Measurements from ENCODE around the gene CFL1.
A peak's percentile ranks its signal among the peaks of the same experiment; 100 is the strongest.
"Not testable (repeated sequence)": the region's sequence is repeated elsewhere in the genome, so short reads cannot be mapped to it uniquely, and the experiment has no call there.

The CFL1 gene

DNA sequence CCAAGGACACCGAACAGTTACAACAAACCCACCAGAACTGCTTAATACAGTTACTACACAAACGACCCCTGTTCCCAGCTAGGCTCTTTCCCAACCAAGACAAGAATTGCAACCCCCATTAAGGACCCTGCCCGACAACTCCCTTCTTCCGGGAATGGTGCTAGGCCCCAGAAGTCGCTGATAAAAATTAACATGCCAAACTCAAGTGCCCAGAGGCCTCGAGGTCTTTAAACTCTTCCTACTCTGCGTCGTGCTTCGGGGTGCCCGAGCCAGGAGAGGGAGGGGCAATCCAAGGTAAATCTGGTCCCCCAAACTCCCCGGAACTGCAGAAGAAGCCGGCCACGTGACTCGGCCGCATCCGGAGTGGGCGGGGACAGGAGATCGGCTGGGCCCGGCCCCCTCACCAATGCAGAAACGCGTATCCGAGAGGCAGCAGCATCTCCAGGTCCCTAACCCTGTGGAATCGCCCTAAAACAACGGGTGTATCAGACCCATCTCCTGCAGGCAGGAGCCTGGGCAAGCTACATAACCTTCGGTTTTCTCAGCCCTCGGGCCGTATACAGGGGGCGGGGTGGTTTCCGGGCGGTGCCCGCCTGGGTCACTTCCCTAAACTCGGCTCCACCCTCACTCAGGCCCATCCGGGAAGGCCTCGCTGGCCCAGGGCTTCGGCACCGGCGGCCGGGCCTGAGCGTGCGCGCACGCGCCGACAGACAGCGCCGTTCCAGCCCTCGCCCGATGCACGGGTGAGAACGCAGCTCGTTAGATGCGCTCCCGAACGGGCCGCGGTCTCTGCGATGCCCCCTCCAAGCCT is 1.1 kb downstream of the CFL1 start:
- DNase-seq, result no peak

- no peak for DNase-seq
Measured at GRCh38 chr11:65855927-65856363, 2.0 kb downstream of the CFL1 start.

GRCh38 chr11:65854852-65855837 is 2.8 kb downstream of the CFL1 start:
- no peak for DNase-seq

- DNase-seq, result no peak
Measured at GRCh38 chr11:65854161-65854592, 3.8 kb downstream of the CFL1 start.

DNA sequence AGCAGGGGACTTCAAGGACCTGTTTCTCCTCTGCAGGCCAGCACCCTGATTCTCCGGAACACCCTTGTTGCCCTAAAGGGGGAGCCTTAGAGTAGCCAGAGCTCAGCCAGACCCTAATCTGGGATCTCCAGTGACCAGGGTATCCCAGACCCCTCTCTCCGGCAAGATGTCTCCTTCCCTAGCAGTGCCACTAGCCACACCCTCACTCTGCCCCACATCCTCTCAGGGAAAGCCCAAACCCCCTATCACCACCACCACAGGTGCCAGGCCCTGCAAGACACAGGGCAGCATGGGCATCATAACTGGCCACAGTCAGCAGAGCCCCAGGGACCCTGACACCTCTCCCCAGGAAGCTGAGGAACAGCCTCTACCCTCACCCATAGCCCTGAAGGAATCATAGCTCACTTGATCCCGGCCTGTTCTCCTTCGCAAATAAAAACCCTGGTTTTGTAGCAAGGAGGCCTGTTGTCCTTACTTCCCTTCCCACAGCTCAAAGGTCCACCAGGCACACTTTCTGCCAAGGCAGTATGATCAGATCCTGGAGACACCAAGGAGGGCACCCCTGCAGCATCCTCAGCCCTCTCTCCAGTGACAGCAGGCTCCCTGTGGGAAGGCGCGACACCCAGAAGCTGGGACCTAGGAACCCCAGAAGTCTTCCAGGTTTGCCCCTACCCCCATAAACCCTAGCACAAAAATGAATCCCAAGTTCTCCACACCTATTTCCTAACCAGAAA is 4.6 kb downstream of the CFL1 start:
- no peak for DNase-seq

GRCh38 chr11:65852508-65853245 is 5.3 kb downstream of the CFL1 start:
- DNase-seq, result no peak

DNA sequence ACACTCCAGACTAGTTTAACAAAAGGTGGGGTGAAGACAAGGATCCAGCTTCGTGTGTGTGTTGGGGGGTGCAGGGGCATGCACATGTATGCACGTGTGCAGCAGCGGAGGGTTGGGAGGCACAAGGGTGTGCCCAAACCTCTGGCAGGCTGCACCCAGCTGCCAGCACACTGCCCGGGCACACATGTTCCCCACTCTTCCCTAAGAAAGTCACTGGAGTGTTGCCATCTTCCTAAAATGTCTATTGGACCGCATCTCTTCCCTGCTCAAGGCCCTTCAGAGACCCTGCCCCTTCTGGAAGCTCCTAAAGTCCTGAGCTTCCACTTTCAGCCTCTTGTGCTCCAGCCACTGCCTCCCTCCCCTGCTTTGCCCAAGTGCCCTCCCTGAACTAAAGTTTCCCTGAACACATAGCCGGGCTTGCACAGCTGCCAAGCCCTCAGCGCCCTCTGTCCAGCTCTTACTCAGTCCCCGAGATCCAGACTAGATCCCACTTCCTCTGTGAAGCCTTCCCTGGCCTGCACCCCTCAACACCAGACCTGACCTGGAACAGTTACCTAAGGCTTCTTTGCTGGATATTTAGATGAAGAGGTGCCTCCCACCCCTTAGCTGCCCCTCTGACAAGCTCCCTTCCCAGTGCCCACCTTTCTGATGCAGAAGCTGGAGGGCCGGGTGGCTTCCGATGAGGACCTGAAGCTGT is 6.0 kb downstream of the CFL1 start:
- DNase-seq, result no peak

- DNase-seq, result no peak
Measured at GRCh38 chr11:65851083-65851579, 6.8 kb downstream of the CFL1 start.

GRCh38 chr11:65850217-65851082 is 7.5 kb downstream of the CFL1 start:
- no peak for DNase-seq

DNA sequence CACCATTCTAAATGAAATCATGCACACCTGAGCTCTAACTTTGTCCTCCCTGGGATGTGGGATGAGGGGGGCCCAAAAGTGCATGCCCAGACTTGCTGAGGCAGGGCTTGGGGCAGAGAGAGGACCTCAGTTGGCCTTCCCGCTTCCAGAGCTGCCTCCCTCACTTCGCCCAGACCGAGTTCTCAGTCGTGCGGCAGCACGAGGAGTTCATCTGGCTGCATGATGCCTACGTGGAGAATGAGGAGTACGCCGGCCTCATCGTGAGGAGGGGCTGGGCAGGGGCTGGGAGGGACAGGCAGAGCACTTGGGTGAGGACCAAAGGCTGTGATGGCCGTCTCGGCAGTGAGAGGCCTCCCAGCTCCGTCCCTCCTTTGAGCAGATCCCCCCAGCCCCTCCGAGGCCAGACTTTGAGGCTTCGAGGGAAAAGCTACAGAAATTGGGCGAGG is 8.2 kb downstream of the CFL1 start:
- DNase-seq, result no peak

DNA sequence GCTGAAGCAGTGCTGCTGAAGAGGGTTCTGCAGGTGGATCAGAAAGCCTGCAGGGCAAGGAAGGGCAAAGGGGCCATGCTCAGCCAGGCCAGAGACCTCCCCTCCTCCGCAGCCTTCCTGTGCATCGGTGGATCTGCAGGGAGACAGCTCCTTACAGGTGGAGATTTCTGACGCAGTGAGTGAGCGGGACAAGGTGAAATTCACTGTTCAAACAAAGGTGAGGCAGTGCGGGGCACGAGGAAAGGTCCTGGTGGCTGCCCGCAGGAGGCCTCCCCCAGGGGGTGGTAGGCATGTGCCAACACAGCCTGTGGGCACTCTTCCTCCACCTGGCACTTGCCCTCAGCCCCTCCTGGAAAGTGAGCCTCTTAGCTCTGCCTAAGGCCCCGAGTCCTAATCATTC is 8.6 kb downstream of the CFL1 start:
- DNase-seq, result no peak

GRCh38 chr11:65848693-65849092 is 9.3 kb downstream of the CFL1 start:
- not testable (repeated sequence) for DNase-seq

GRCh38 chr11:65847746-65848145 is 10.2 kb downstream of the CFL1 start:
- DNase-seq, result no peak

GRCh38 chr11:65844231-65844872 is 13.6 kb downstream of the CFL1 start:
- DNase-seq, result no peak

GRCh38 chr11:65843811-65844210 is 14.2 kb downstream of the CFL1 start:
- DNase-seq, result no peak

DNA sequence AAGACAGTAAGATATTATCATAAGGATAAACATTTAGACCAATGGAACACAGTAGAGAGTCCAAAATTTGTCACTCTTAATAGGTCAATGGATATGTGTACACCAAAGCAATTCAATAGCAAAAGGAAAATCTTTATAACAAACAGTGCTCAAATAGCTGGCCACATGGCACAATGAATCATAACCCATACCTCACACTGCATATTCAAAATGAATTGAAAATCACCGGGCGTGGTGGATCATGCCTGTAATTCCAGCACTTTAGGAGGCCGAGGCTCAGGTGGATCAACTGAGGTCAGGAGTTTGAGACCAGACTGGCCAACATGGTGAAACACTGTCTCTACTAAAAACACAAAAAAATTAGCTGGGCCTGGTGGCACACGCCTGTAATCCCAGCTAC is 15.8 kb downstream of the CFL1 start:
- DNase-seq, result no peak

DNA sequence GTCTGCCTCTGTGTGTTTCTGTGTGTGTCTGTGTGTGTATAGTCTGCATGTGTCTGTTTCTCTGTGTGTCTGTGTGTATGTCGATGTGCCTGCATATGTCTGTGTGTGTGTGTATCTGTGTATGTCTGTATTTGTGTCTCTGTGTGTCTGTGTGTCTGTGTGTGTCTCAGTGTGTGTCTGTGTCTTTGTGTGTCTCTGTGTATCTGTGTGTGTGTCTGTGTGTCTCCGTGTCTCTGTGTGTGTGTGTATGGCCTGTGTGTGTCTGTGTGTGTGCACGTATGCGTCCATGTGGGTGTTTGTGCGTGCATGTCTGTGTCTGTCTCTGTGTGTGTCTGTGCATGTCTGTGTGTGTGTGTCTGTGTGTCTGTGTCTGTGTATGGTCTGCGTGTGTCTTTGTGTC is 23.8 kb downstream of the CFL1 start:
- no peak for DNase-seq

GRCh38 chr11:65833297-65834030 is 24.5 kb downstream of the CFL1 start, which contains the start of gene SNX32:
TSS of gene SNX32 (plus strand) at chr11:65833963. CDS start at chr11:65834066, 103 bp downstream.
- peak; percentile 27 for DNase-seq

DNA sequence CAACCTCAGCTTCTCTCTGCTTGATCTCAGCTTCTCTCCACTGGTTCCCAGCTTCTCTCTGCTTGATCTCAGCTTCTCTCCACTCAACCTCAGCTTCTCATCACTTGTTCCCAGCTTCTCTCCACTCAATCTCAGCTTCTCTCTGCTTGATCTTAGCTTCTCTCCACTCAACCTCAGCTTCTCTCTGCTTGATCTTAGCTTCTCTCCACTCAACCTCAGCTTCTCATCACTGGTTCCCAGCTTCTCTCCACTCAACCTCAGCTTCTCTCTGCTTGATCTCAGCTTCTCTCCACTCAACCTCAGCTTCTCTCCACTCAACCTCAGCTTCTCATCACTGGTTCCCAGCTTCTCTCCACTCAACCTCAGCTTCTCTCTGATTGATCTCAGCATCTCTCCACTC is 25.7 kb downstream of the CFL1 start:
- DNase-seq, result not testable (repeated sequence)

Data from DMS 273 treated with DMSO at 0.1 percent for 48 hours (cell line).